Measurements from ENCODE around the gene PLEKHG7. TPM values are rescaled to one million over a fixed set of nuclear protein-coding genes. Genes with fewer than 3 reads are reported as not detected.

Gene PLEKHG7
- total and polyA plus RNA-seq, 4 donors, result 0.81 to 6.1 (median 3.1) TPM

GRCh38 chr12:92701441-92701840, 1.3 kb upstream of the PLEKHG7 start:
- H3K9me3 ChIP-seq (ENCODE audit: control insufficient read depth in 4 of 4, insufficient read depth in 3 of 4, low read length in 3 of 4), result no peaks in the 10 kb centered on the region
- H3K27ac ChIP-seq (ENCODE audit: low read depth in 1 of 2, low read length in 1 of 2), result no peak overlapping the region
- no peak for TF ChIP-seq CTCF (IDR thresholded peaks at IDR 0.05; ENCODE audit: control extremely low read depth, extremely low read depth)
- no peak for ATAC-seq (ENCODE audit: insufficient read depth, low FRiP score)
- H3K4me1 ChIP-seq (ENCODE audit: control insufficient read depth in 5 of 5, insufficient read depth in 5 of 5, low read length in 5 of 5), result peaks cover 0 to 7% (median 2%) of the 10 kb centered on the region in 5 donors
- no peak for DNase-seq
- no peak overlapping the region for H3K9ac ChIP-seq (ENCODE audit: insufficient read depth in 1 of 2, low read length in 2 of 2)
- no peaks in the 10 kb centered on the region for H3K36me3 ChIP-seq (ENCODE audit: control insufficient read depth in 4 of 4, insufficient read depth in 4 of 4, low read length in 4 of 4)
- no peak overlapping the region for H3K4me3 ChIP-seq
- no peaks in the 10 kb centered on the region for H3K27me3 ChIP-seq (ENCODE audit: control insufficient read depth in 3 of 3, insufficient read depth in 3 of 3, low read length in 2 of 3)
- 91 to 100% methylated on average over 1 of the region's 1 CpG for WGBS, 2 donors

- Histone ChIP-seq H3K4me3 (no peak overlapping the region), H3K36me3 (ENCODE audit: control insufficient read depth in 4 of 4, insufficient read depth in 4 of 4, low read length in 4 of 4) (no peaks in the 10 kb centered on the region), H3K4me1 (ENCODE audit: control insufficient read depth in 5 of 5, insufficient read depth in 5 of 5, low read length in 5 of 5) (peaks cover 0 to 7% (median 0%) of the 10 kb centered on the region in 5 donors), H3K27ac (ENCODE audit: low read depth in 1 of 2, low read length in 1 of 2) (no peak overlapping the region), H3K9ac (ENCODE audit: insufficient read depth in 1 of 2, low read length in 2 of 2) (no peak overlapping the region), H3K27me3 (ENCODE audit: control insufficient read depth in 3 of 3, insufficient read depth in 3 of 3, low read length in 2 of 3) (no peaks in the 10 kb centered on the region), H3K9me3 (ENCODE audit: control insufficient read depth in 4 of 4, insufficient read depth in 3 of 4, low read length in 3 of 4) (no peaks in the 10 kb centered on the region)
- ATAC-seq (ENCODE audit: insufficient read depth, low FRiP score), result no peak
- 65 to 66% methylated on average over 4 of the region's 4 CpGs for WGBS, 2 donors
- no peak for DNase-seq
- TF ChIP-seq CTCF (IDR thresholded peaks at IDR 0.05; ENCODE audit: control extremely low read depth, extremely low read depth), result no peak
Measured at GRCh38 chr12:92703786-92704185, 997 bp downstream of the PLEKHG7 start.

GRCh38 chr12:92706594-92706993, 3.8 kb downstream of the PLEKHG7 start:
- WGBS, 2 donors, result 96 to 98% methylated on average over 7 of the region's 7 CpGs
- H3K36me3 ChIP-seq (ENCODE audit: control insufficient read depth in 4 of 4, insufficient read depth in 4 of 4, low read length in 4 of 4), result no peaks in the 10 kb centered on the region
- ATAC-seq (ENCODE audit: insufficient read depth, low FRiP score) (no peak), DNase-seq (no peak)
- H3K27ac ChIP-seq (ENCODE audit: low read depth in 1 of 2, low read length in 1 of 2), result no peak overlapping the region
- TF ChIP-seq CTCF (IDR thresholded peaks at IDR 0.05; ENCODE audit: control extremely low read depth, extremely low read depth), result no peak
- no peaks in the 10 kb centered on the region for H3K9me3 ChIP-seq (ENCODE audit: control insufficient read depth in 4 of 4, insufficient read depth in 3 of 4, low read length in 3 of 4)
- H3K4me1 ChIP-seq (ENCODE audit: control insufficient read depth in 5 of 5, insufficient read depth in 5 of 5, low read length in 5 of 5), result peaks cover 0 to 7% (median 0%) of the 10 kb centered on the region in 5 donors
- no peak overlapping the region for H3K4me3 ChIP-seq
- H3K27me3 ChIP-seq (ENCODE audit: control insufficient read depth in 3 of 3, insufficient read depth in 3 of 3, low read length in 2 of 3), result no peaks in the 10 kb centered on the region
- no peak overlapping the region for H3K9ac ChIP-seq (ENCODE audit: insufficient read depth in 1 of 2, low read length in 2 of 2)

GRCh38 chr12:92707926-92708325, 5.1 kb downstream of the PLEKHG7 start:
- DNase-seq, result no peak
- no peak for ATAC-seq (ENCODE audit: insufficient read depth, low FRiP score)
- Histone ChIP-seq H3K27ac (ENCODE audit: low read depth in 1 of 2, low read length in 1 of 2) (no peak overlapping the region), H3K9me3 (ENCODE audit: control insufficient read depth in 4 of 4, insufficient read depth in 3 of 4, low read length in 3 of 4) (no peaks in the 10 kb centered on the region), H3K4me1 (ENCODE audit: control insufficient read depth in 5 of 5, insufficient read depth in 5 of 5, low read length in 5 of 5) (peaks cover 0 to 3% (median 0%) of the 10 kb centered on the region in 5 donors), H3K9ac (ENCODE audit: insufficient read depth in 1 of 2, low read length in 2 of 2) (no peak overlapping the region), H3K36me3 (ENCODE audit: control insufficient read depth in 4 of 4, insufficient read depth in 4 of 4, low read length in 4 of 4) (no peaks in the 10 kb centered on the region), H3K27me3 (ENCODE audit: control insufficient read depth in 3 of 3, insufficient read depth in 3 of 3, low read length in 2 of 3) (no peaks in the 10 kb centered on the region), H3K4me3 (no peak overlapping the region)
- WGBS, 2 donors, result 93 to 100% methylated on average over 1 of the region's 1 CpG
- no peak for TF ChIP-seq CTCF (IDR thresholded peaks at IDR 0.05; ENCODE audit: control extremely low read depth, extremely low read depth)

Measured in lung (tissue), 12 donors.